Measurements from ENCODE around the gene TSPAN9.

The TSPAN9 gene

DNA sequence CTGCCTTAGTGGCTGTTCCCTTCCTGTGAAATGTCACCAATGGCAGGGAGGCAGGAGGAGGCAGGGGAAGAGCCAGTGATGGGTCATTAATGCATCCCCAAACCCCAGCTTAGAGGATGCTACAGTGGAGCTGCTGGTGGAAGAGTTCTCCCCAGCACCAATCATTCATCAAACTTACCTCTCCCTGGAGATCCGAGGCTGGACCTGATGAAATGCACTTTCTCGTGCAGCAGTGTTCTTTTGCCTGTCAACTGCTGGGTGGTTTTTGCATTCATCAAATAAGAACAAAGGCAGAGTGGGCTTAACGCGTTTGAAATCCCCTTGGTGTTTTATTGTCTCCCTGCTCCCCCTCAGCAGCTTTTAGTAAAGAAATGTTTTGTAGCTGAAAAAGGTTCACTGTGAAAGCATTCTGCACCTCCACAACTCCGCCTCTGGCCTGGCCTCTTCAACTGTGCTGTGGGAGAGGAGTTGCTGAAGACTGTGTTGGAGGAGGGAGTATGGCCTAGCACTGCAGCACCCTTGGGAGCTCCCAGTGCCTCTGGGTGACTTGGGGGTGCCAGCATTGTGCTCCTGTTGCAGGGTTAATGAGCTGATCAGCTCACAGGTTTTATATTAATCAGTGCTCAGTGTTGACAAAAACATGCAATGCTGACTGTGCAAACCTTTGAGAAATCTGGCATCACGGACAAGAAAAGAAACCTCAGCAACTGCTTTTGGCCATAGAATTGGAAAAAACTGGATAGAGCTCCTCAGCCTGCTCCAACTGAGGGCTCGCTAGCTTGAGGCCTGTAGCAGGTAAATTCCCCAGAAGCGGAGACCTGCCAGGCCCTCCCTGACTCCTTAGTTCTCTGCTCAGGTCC lies 14.4 kb downstream of the TSPAN9 start:
- no peak overlapping the region for H3K4me3 Mint-ChIP-seq
- H3K36me3 Mint-ChIP-seq (ENCODE audit: low read depth): peaks cover 26% of the 10 kb centered on the region
- H3K9me3 Mint-ChIP-seq: peaks cover 7% of the 10 kb centered on the region
- TF ChIP-seq, protein P1, sequence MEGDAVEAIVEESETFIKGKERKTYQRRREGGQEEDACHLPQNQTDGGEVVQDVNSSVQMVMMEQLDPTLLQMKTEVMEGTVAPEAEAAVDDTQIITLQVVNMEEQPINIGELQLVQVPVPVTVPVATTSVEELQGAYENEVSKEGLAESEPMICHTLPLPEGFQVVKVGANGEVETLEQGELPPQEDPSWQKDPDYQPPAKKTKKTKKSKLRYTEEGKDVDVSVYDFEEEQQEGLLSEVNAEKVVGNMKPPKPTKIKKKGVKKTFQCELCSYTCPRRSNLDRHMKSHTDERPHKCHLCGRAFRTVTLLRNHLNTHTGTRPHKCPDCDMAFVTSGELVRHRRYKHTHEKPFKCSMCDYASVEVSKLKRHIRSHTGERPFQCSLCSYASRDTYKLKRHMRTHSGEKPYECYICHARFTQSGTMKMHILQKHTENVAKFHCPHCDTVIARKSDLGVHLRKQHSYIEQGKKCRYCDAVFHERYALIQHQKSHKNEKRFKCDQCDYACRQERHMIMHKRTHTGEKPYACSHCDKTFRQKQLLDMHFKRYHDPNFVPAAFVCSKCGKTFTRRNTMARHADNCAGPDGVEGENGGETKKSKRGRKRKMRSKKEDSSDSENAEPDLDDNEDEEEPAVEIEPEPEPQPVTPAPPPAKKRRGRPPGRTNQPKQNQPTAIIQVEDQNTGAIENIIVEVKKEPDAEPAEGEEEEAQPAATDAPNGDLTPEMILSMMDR (IDR thresholded peaks at IDR 0.05; ENCODE audit: unreplicated experiment in 3 of 3): no peak
- H3K4me1 Mint-ChIP-seq: peaks cover 48% of the 10 kb centered on the region
- peak overlapping the region; percentile 85 to 95 (median 88) for H3K27ac Mint-ChIP-seq
- H3K27me3 Mint-ChIP-seq (ENCODE audit: low read depth): no peaks in the 10 kb centered on the region

DNA sequence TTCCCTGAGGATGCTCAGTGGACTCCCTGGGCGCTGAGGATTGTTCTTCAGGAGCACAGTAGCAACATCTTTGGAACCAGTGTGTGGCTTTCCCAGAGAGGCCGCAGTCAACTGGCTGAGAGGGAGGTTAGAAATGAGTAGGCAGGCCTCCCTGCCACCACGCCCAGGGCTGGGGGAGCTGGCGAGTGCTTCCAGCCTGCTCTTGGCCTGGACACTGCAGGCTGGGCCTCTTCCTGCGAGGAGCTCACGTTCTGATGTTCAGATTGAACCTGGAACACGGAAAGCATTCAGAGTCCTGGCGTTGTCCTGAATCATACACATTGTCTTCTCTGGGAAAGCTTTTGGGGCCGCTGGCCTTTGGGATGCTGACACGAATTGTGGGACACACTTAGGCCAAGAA lies 15.6 kb downstream of the TSPAN9 start:
- Mint-ChIP-seq H3K9me3 (peaks cover 9% of the 10 kb centered on the region), H3K27ac (peak overlapping the region; percentile 85 to 95 (median 88)), H3K36me3 (ENCODE audit: low read depth) (peaks cover 32% of the 10 kb centered on the region), H3K4me1 (peaks cover 52% of the 10 kb centered on the region), H3K27me3 (ENCODE audit: low read depth) (no peaks in the 10 kb centered on the region), H3K4me3 (no peak overlapping the region)
- TF ChIP-seq, protein P1 (IDR thresholded peaks at IDR 0.05; ENCODE audit: unreplicated experiment in 3 of 3): no peak

DNA sequence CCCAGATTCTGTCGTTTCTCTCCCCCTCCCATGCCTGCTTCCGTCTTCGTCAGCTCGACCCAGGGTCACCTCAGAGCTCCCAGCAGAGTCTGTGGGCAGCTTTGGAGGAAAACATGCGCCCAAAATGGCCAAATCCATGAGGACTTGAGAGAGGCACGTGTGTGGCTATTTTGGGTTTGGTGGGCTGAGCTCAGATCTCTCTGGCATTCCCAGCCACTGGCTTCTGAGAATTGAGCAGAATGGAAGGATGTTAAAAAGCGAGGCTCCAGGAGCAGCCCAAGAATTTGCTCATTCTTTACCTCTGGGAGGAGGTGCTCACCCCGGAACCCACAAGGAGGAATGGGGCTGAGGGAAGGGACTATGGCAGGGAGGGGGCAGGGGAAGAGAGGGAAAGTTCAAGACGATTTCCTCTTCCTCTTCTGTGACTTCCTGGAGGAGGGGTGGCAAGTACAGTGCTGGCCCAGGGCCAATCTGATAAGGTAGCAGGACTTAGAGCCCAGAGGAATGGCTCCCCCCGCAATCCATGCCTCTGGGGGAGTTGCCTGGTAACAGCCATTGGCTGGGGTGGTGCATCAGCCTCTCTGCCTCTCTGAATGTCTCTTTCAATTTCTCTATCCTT lies 20.1 kb downstream of the TSPAN9 start:
- peaks cover 45% of the 10 kb centered on the region for H3K4me1 Mint-ChIP-seq
- TF ChIP-seq, protein P1 (IDR thresholded peaks at IDR 0.05; ENCODE audit: unreplicated experiment in 3 of 3): no peak
- peaks cover 3% of the 10 kb centered on the region for H3K27me3 Mint-ChIP-seq (ENCODE audit: low read depth)
- H3K27ac Mint-ChIP-seq: peak overlapping the region; percentile 84 to 93 (median 90)
- peak overlapping the region; percentile 28 to 44 (median 37) for H3K4me3 Mint-ChIP-seq
- H3K36me3 Mint-ChIP-seq (ENCODE audit: low read depth): peaks cover 52% of the 10 kb centered on the region
- peaks cover 22% of the 10 kb centered on the region for H3K9me3 Mint-ChIP-seq

DNA sequence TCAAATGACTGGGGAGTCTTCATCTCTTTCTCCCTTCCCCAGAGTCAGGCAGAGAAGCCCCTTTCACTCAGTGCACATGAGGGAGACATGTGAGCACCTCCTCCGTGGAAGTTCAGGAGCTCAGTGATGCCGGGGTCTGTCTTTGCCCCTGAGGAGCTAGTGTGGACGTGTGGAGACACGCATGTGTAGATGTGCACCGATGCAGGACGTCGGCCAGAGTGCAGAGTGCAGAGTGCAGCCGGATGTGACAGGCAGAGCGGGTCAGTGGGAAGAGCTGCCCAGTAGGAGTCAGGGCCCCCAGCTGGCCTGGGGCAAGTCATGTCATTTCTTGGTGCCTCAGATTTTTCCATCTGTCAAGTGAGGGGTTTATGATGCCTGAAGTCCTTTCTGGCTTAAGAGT lies 20.7 kb downstream of the TSPAN9 start:
- TF ChIP-seq, protein P1 (IDR thresholded peaks at IDR 0.05; ENCODE audit: unreplicated experiment in 3 of 3): no peak
- peak overlapping the region; percentile 84 to 93 (median 90) for H3K27ac Mint-ChIP-seq
- H3K4me3 Mint-ChIP-seq: peak overlapping the region; percentile 8 to 44 (median 28)
- peaks cover 22% of the 10 kb centered on the region for H3K9me3 Mint-ChIP-seq
- H3K27me3 Mint-ChIP-seq (ENCODE audit: low read depth): peaks cover 3% of the 10 kb centered on the region
- peaks cover 48% of the 10 kb centered on the region for H3K36me3 Mint-ChIP-seq (ENCODE audit: low read depth)
- H3K4me1 Mint-ChIP-seq: peaks cover 42% of the 10 kb centered on the region

DNA sequence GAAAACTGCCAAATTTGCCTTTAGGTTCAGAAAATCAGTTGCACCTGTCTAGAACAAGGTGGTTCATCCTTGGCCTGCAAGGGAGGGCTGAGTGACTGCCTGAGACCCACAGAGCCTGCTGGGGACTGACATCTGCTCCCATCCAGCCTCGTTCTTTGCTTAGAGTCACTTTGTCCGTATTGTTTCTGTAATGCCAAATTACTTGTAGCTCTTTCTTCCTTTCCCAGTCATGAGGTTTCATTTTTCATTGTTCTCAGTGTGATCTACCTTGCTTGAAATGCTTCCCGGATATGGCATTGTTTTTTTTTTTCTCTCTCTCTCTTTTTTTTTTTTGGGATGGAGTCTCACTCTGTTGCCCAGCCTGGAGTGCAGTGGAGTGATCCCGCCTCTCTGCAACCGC lies 21.3 kb downstream of the TSPAN9 start:
- Mint-ChIP-seq H3K36me3 (ENCODE audit: low read depth) (peaks cover 44% of the 10 kb centered on the region), H3K27ac (peak overlapping the region; percentile 84 to 93 (median 90)), H3K4me3 (no peak overlapping the region), H3K4me1 (peaks cover 47% of the 10 kb centered on the region), H3K9me3 (peaks cover 20% of the 10 kb centered on the region), H3K27me3 (ENCODE audit: low read depth) (peaks cover 3% of the 10 kb centered on the region)
- TF ChIP-seq, protein P1 (IDR thresholded peaks at IDR 0.05; ENCODE audit: unreplicated experiment in 3 of 3): no peak
